ENCODE measurements around the gene XK.

GRCh38 chrX:37686996-37687395 lies 1.4 kb downstream of the XK start:
- no peak for TF ChIP-seq CTCF (conservative IDR thresholded peaks at IDR 0.05)
- TF ChIP-seq EZH2 (IDR thresholded peaks at IDR 0.05; ENCODE audit: low read depth) = no peak

All from PC-9 (cell line).